Colonic mucosa (tissue), 4 donors: ENCODE measurements around the gene HS3ST6. TPM values are rescaled to one million over a fixed set of nuclear protein-coding genes. Genes with fewer than 3 reads are reported as not detected.
"Not testable (repeated sequence)": the region's sequence is repeated elsewhere in the genome, so short reads cannot be mapped to it uniquely, and the experiment has no call there.

Source experiments
- DNase-seq: peaks from one replicate; pipeline ENCODE4 v3.0.0-alpha.2; 2020
- H3K27ac ChIP-seq: fragments of 200-600 bp; one replicate; pipeline ENCODE4 v1.8.0; 2021
- H3K27me3 ChIP-seq: fragments of 200-600 bp; one replicate; pipeline ENCODE4 v1.8.0; 2021
- H3K36me3 ChIP-seq: fragments of 200-600 bp; one replicate; pipeline ENCODE4 v1.8.0; 2021
- H3K4me1 ChIP-seq: fragments of 200-600 bp; one replicate; pipeline ENCODE4 v1.8.0; 2021; ENCODE audit warnings: mild to moderate bottlenecking
- H3K4me3 ChIP-seq: fragments of 200-600 bp; one replicate; pipeline ENCODE4 v1.8.0; 2021
- H3K9ac ChIP-seq, 2 donors: one replicate each; pipeline ENCODE4 v1.7.0; 2013; ENCODE audit warnings: control low read depth in 2 of 2, low read depth in 2 of 2, low read length in 2 of 2
- H3K9me3 ChIP-seq: fragments of 200-600 bp; one replicate; pipeline ENCODE4 v1.8.0; 2021
- CTCF ChIP-seq: fragments of 200-600 bp; IDR thresholded peaks from one replicate; pipeline ENCODE4 v1.8.0; 2022; ENCODE audit warnings: antibody characterized with exemption, mild to moderate bottlenecking
- intact Hi-C: fragments of 100-400 bp; cut with DNase I; formaldehyde crosslinking; loops from one replicate; pipeline ENCODE4 v1.14.1; 2022
- total RNA-seq, 2 donors: library from RNA; stranded (reverse); fragmentation: NEBNext Ultra II Directional in 1 of 2; extraction: Animal tissue kit (Norgen Biotek cat#: 25700) in 1 of 2; gene quantifications; one replicate each; pipeline ENCODE4 v1.2.1, GENCODE V29; 2021
- donor health status: healthy.
- donor health status: DM: no; HTN: no; CAD: no.
- donor health status: DM: no; HTN: no; CAD: no.

HS3ST6 gene
- total RNA-seq, 2 donors from 2014 or later, result 0.59 to 0.82 TPM

DNA sequence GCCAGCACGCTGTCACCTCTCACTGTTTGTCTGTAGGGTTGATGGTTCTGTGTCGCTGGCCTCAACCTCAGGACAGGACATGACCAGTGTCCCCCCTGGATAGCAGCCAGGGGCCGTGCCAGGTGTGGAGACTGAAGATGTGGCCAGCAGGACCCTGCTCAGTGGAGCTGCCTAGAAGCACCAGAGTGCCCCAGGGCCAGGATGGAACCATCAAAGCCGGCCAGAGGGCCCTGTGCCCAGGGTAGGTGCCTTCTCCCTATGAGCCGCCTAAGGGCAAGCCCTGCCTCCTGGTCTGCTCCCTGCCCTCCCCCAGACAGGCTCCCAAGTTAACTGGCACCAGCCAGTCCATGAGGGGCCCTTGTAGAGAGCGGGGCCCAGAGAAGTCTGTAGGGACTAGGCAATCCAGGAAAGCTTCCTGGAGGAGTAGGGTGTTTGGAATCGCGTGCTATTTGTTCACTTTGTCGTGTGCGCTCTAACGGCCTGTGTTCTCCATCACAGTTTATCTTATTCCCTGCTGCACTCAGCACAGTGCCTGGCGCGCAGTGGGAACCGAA is 40.6 kb upstream of the HS3ST6 start:
- TF ChIP-seq CTCF, result no peak
- no peak for DNase-seq
- H3K27me3 ChIP-seq, result no peaks in the 10 kb centered on the region
- peak overlapping the region in 1 of 2 donors; percentile 84 for H3K9ac ChIP-seq
- H3K4me3 ChIP-seq, result peak overlapping the region; percentile 83
- peaks cover 7% of the 10 kb centered on the region for H3K4me1 ChIP-seq
- intact Hi-C loops, result no loop called here
- peak overlapping the region; percentile 79 for H3K27ac ChIP-seq
- no peaks in the 10 kb centered on the region for H3K9me3 ChIP-seq
- no peaks in the 10 kb centered on the region for H3K36me3 ChIP-seq

DNA sequence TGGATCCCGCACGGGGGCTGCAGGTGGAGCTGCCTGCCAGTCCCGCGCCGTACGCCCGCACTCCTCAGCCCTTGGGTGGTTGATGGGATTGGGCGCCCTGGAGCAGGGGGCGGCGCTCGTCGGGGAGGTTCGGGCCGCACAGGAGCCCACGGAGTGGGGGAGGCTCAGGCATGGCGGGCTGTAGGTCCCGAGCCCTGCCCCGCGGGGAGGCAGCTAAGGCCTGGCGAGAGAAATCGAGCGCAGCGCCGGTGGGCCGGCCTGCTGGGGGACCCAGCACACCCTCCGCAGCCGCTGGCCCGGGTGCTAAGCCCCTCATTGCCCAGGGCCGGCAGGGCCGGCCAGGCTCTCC is 39.9 kb upstream of the HS3ST6 start:
- H3K9ac ChIP-seq, H3K27ac ChIP-seq, H3K4me3 ChIP-seq, H3K27me3 ChIP-seq, intact Hi-C loops, H3K4me1 ChIP-seq, H3K9me3 ChIP-seq, DNase-seq, H3K36me3 ChIP-seq: not testable (repeated sequence)

DNA sequence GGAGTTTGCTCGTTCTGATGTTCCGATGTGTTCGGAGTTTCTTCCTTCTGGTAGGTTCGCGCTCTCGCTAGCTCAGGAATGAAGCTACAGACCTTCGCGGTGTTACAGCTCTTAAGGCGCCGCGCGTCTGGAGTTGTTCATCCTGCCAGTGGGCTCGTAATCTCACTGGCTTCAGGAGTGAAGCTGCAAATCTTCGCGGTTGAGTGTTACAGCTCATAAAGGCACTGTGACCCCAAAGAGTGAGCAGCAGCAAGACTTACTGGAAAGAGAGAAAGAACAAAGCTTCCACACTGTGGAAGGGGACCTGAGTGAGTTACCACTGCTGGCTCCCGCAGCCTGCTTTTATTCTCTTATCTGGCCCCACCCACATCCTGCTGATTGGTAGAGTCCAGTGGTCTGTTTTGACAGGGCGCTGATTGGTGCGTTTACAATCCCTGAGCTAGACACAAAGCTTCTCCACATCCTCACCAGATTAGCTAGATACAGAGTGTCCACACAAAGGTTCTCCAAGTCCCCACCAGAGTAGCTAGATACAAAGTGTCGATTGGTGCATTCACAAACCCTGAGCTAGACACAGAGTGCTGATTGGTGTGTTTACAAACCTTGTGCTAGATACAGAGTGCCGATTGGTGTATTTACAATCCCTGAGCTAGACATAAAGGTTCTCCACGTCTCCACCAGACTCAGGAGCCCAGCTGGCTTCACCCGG is 39.4 kb upstream of the HS3ST6 start:
- H3K27ac ChIP-seq, H3K4me1 ChIP-seq, intact Hi-C loops, H3K4me3 ChIP-seq, H3K9ac ChIP-seq, H3K36me3 ChIP-seq, H3K27me3 ChIP-seq, H3K9me3 ChIP-seq, DNase-seq: not testable (repeated sequence)

DNA sequence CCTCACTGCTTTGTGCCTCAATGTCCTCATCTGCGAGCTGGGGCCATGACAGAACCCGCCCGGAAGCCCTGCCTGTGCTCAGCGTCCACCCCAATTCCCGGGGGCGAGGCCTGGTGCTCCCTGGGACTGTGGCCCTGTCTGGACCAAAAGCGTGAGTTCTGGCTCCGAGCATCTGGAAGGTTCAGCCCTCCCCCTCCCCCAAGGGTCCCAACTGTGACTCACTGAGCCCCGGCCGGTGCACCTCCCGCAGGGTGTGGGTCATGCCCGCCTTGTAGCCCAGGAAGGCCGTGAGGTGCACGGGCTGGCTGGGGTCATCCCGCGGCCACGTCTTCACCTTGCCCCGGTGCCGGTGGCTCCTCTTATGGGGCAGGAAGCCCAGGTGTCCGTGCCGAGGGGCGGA is 35.5 kb upstream of the HS3ST6 start:
- no peak for TF ChIP-seq CTCF
- Histone ChIP-seq H3K4me3 (no peak overlapping the region), H3K36me3 (no peaks in the 10 kb centered on the region), H3K9me3 (no peaks in the 10 kb centered on the region), H3K4me1 (no peaks in the 10 kb centered on the region), H3K27me3 (no peaks in the 10 kb centered on the region), H3K9ac (no peak overlapping the region), H3K27ac (no peak overlapping the region)
- intact Hi-C loops, result no loop called here
- no peak for DNase-seq

DNA sequence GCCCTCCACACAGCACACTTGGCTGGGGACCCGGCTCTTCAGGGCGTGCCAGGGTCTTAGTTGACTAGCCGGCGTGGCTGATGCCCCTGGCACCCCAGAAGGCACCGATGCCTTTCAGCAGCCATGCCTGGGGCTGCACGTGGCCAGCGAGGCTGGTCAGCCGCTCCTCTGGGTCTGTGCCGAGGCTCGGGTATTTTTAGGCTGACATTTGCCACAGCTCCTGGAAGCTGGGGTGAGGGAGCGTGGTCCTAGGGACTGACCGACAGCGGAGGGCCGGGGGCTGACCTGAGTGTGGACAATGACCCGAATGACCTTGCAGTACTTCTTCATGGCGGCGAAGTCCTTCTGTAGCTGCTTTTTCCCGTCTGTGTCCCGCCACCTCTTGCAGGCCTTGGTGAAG is 32.3 kb upstream of the HS3ST6 start:
- Histone ChIP-seq H3K27ac (no peak overlapping the region), H3K4me1 (no peaks in the 10 kb centered on the region), H3K36me3 (no peaks in the 10 kb centered on the region), H3K4me3 (no peak overlapping the region), H3K9ac (no peak overlapping the region), H3K9me3 (no peaks in the 10 kb centered on the region), H3K27me3 (no peaks in the 10 kb centered on the region)
- DNase-seq, result no peak
- intact Hi-C loops, result no loop called here
- TF ChIP-seq CTCF, result no peak

DNA sequence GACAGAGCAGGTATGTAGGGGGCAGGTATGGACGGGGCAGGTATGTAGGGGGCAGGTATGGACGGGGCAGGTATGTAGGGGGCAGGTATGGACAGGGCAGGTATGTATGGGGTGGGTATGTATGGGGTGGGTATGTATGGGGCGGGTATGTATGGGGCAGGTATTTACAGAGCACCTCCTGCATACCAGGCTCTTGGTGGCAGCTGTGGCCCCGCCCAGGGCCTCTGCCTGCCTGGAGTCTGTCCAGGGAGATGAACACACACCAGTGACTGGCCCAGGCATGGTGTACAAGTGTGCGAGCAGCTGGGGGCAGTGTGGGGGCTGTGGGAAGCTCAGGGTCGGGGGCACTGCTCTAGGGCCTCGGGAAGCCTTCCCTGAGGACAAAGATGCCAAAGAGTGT is 31.8 kb upstream of the HS3ST6 start:
- no peak for DNase-seq
- H3K9ac ChIP-seq, result no peak overlapping the region
- no peaks in the 10 kb centered on the region for H3K9me3 ChIP-seq
- no peaks in the 10 kb centered on the region for H3K36me3 ChIP-seq
- intact Hi-C loops, result no loop called here
- H3K27ac ChIP-seq, result no peak overlapping the region
- no peak for TF ChIP-seq CTCF
- H3K4me1 ChIP-seq, result no peaks in the 10 kb centered on the region
- H3K4me3 ChIP-seq, result no peak overlapping the region
- H3K27me3 ChIP-seq, result no peaks in the 10 kb centered on the region
